RPMI8226 (cell line): ENCODE results near the gene RAPSN.

Experiments
- DNase-seq: peaks from one replicate; pipeline ENCODE4 v3.0.0-alpha.2; 2015

Gene RAPSN

GRCh38 chr11:47464483-47464882 is 15.5 kb upstream of the RAPSN start:
- no peak for DNase-seq

- no peak for DNase-seq
These were observed 12.9 kb upstream of the RAPSN start for GRCh38 chr11:47461876-47462275.

DNA sequence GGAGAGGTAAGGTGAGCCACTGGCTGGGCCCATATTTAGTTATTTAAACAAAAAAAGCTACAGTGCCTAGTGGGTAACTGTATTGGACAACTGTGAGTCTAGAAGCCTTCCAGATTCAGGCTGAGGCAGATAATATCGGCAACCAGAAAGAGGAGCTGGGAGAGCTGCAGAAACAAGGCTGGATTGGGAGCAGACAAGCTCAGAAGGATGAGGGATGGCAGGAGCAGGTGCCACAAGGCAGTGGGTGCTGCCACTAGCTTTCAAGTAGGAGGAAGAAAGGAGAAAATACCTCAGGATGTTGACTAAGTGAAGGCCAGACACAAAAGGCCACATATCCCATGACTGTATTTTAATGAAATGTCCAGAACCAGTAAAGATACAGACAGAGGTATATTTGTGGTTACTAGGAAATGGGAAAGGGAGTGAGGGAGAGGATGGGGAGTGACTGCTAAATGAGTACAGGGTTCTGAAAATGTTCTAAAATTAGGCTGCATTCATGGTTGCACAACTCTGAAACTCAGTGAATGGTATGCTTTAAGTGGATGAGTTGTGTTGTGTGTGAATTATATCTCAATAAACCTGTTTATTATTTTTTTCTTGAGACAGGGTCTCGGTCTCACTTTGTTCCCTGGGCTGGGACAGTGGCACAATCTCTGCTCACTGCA is 11.8 kb upstream of the RAPSN start:
- no peak for DNase-seq

GRCh38 chr11:47454258-47454671 is 5.3 kb upstream of the RAPSN start:
- peak; percentile 71 for DNase-seq

- no peak for DNase-seq
These were observed 4.4 kb upstream of the RAPSN start for GRCh38 chr11:47453365-47453764.

GRCh38 chr11:47451990-47452389 is 3.1 kb upstream of the RAPSN start:
- DNase-seq = no peak

GRCh38 chr11:47451436-47451835 is 2.5 kb upstream of the RAPSN start:
- DNase-seq = no peak

DNA sequence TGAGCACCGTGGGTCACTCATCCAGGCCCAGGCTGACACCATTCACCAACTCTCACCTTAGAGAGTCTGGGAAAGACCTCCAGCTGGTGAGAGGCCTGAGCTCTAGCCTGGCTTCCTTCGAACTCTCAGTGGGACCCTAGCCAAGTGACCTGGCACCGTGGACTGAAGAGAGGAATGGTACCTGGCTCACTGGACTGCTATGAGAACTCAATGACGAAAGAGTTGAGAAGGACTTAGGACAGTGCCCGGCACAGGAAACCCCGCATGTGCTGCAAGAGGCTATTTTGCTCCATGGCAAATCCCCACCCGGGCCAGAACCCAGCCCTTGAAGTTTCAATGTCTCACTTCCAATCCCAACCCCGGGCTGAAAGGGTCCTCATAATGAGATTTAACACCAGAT is 605 bp upstream of the RAPSN start:
- no peak for DNase-seq

DNA sequence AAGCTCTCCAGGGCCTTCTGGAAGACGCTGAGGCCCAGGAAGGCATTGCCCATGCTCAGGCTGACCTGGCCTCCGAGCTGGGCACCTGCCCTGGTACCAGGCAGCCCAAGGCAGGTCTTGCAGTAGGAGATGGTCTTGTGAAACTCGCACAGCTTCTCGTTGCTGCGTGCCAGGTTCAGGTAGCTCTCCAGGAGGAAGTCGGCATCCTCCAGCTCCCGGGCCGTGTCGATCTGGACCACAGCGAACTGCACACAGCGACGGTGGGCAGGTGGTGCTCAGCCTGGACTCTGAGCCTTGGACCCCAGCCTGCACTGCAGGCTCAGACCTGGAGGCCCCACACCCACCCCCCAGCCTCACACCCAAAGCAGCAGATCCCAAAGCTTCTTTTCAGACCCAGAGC is 1.0 kb downstream of the RAPSN start:
- DNase-seq = no peak

GRCh38 chr11:47446833-47447232 is 2.1 kb downstream of the RAPSN start:
- DNase-seq = no peak

- no peak for DNase-seq
These were observed 3.1 kb downstream of the RAPSN start for GRCh38 chr11:47445840-47446239.

DNA sequence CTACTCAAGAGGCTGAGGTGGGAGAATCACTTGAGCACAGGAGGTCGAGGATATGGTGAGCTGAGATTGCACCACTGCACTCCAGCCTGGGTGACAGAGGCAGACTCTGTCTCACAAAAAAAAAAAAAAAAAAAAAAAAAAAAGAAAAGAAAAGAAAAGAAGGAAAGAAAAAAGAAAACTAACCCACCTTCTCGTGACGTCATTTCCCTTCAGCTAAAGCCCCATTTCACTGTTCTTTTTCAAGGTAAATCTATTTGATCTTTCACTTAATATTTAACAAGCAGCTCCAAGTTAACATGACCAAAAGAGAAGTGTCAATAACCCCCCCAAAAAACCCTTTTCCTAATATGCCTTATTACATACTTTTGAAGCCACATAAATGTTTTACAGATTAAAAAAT is 5.1 kb downstream of the RAPSN start:
- DNase-seq = no peak

DNA sequence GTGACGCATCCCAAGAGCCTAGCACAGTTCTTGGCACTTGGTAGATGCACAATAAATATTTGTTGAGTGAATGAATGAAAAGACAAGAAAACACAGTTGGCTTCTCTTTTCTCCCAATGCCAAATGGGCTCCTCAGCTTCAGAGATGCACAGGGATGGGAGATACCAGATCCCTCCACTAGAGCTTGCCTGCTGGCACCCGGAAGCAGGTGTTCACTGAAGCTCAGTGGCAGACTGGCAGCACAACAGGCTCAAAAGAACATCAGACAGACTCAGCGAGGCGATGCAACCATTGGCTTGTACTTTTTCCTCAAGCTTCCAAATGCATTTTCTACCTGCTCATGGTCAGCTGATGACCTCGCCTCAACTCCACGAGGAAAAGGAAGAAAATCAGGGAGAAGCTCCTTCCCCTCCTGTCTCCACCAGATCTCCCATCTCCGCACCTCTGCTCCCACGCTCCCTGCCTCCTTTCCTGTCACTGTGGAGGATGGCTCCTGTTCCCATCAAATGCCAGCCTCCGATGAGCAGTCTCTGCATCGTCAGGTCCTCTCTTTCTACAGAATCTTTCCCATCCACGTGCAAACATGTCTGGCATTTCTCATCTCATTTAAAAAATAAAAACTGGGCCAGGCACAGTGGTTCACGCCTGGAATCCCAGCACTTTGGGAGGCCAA is 5.8 kb downstream of the RAPSN start:
- DNase-seq = peak; percentile 8

DNA sequence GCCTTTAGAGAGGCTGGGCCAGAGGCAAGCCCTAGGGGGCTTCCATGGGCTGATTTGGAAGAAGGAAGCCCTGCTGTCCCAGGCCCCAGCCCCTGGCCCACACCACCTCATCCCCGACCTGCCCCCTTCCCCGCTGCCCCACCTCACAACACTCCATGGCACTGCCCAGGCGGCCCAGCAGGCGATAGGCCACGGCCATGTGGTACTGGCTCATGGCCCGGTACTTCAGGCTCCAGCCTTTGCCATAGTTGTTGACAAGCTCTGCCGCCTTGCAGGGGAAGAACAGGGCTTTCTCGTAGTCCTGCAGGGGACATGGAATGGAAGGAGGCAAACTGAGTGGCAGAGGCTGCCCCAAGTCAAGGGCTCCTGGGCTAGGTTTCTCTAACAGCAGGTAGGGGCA is 6.4 kb downstream of the RAPSN start:
- no peak for DNase-seq

DNA sequence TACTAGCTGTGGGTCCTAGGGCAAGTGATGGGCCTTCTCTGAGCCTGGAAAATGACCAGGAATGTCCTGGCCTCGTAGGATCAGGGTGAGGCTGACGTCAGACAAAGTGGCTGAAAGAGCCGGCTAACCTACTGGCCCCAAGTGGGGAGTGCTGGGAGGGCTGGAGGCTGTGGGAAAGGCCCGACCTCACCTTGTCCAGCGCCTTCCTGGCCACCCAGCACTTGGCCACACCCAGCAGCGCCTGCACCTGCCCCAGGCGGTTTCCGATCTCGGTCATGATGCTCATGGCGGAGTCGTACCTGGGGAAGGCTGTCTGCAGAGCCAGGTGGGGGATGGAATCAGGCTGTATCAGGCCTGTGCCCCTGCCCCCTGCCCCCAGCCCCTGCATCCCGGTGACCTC is 7.5 kb downstream of the RAPSN start:
- DNase-seq = no peak

- DNase-seq = no peak
These were observed 8.9 kb downstream of the RAPSN start for GRCh38 chr11:47440054-47440476.

DNA sequence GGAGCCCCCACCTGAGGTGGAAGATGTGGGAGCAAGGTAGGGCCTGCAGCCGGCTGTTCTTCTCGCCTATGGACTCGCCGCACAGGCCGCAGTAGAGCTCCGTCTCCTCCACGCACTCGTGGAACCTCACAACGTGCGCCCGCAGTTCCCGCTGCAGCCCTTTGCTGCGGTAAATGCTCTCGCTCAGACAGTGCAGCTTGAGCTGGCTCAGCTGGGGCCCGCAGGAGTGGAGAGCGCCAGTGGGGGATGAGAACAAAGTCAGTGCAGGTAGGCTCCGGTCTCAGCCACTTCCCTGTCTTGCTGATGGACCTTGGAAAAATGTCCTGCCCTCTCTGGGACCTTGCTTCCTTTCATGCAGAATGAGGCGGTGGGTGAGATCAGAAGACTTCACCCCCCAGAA is 10.2 kb downstream of the RAPSN start:
- DNase-seq = no peak

DNA sequence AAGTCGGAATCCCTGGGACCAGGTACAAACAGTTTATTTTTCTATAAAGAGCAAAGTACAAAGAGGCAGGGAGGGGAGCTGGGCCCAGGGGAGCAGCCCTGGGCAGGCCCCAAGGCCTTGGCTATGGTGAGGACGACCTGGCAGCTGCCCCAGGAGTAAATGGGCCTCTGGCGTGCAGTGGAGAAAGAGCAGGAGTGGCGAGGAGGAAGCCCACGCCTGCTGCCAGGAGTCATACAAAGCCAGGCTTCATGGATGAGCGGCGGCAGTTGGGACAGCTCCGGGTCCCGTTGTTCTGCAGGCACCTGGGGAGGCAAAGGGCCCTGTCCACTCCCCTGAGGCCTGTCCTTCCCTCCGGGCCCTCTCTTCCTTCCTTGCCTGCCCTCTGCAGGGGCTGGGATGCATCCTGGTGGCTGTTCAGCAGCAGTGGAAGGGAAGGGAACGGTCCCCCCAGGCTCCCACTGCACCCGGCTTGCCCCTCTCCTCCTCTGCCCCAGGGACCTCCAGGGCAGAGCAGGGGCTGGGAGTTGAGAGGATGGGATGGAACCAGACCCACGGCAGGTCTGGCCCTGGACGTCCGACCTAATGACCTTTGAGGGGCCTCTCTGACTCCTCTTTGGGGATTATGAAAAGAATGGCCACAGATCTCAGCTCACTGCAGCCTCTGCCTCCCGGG is 11.1 kb downstream of the RAPSN start:
- no peak for DNase-seq

DNA sequence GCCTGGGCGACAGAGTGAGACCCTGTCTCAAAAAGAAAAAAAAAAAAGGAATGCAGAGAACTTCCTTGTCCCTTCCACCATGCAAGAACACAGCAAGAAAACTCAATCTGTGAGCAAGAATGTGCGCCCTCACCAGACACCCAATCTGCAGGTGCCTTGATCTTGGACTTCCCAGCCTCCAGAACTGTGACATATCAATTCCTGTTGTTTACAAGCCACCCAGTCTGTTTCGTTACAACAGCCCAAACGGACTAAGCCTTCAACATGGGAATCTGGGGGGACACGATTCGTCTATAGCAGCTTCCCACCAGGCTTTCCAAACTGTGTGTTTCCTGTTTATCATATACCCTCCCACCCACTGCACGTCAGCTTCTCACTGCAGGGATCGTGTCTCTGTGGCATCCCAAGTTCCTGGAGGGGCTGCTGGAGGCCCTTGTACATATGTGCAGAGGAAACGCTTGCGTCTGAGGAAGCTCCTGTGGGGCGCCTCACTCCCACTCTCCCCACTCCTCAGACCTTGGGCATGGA is 11.7 kb downstream of the RAPSN start:
- no peak for DNase-seq

DNA sequence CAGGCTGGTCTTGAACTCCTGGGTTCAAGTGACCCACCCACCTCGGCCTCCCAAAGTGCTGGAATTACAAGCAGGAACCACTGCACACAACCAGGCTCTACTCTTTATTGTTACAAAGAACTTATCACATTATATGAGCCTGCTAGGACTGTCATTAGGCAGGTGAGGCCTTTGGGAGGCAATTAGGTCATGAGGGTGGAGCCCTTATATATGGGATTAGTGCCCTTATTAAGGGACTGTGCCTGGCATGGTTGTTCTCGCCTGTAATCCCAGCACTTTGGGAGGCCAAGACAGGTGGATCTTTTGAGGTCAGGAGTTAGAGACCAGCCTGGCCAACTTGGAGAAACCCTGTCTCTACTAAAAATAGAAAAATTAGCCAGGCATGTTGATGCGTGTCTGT is 12.2 kb downstream of the RAPSN start:
- no peak for DNase-seq

GRCh38 chr11:47435687-47436086 is 13.2 kb downstream of the RAPSN start:
- DNase-seq = no peak

GRCh38 chr11:47434011-47434786 is 14.7 kb downstream of the RAPSN start:
- DNase-seq = no peak

GRCh38 chr11:47433157-47433556 is 15.8 kb downstream of the RAPSN start:
- no peak for DNase-seq
